ENCODE results near the gene KIR2DL4. TPM values are rescaled to one million over a fixed set of nuclear protein-coding genes. Genes with fewer than 3 reads are reported as not detected.

KIR2DL4 gene
- total RNA-seq, 1 experiment from 2014 or later, result not detected

Other genes with a start within 250 kb of the KIR2DL4 start
- not detected in 2 replicates for gene LILRA2, start 229.8 kb upstream of the KIR2DL4 start, total RNA-seq (2022)
- not detected in 2 replicates for gene LILRA1, start 210.0 kb upstream of the KIR2DL4 start, total RNA-seq (2022)
- not detected in 2 replicates for gene LILRB1, start 173.1 kb upstream of the KIR2DL4 start, total RNA-seq (2022)
- not detected in 2 replicates for gene LILRB4, start 140.6 kb upstream of the KIR2DL4 start, total RNA-seq (2022)
- not detected in 2 replicates for gene KIR3DL3, start 79.2 kb upstream of the KIR2DL4 start, total RNA-seq (2022)
- gene KIR2DL3, start 65.1 kb upstream of the KIR2DL4 start, total RNA-seq (2022), result not detected in 2 replicates
- gene KIR2DL1, start 33.8 kb upstream of the KIR2DL4 start, total RNA-seq (2022), result not detected in 2 replicates
- gene KIR3DL1, start 12.9 kb downstream of the KIR2DL4 start, total RNA-seq (2022), result not detected in 2 replicates
- gene KIR2DS4, start 29.1 kb downstream of the KIR2DL4 start, total RNA-seq (2022), result not detected in 2 replicates
- gene KIR3DL2, start 46.8 kb downstream of the KIR2DL4 start, total RNA-seq (2022), result not detected in 2 replicates
- gene FCAR, start 70.6 kb downstream of the KIR2DL4 start, total RNA-seq (2022), result not detected in 2 replicates
- not detected in 2 replicates for gene NCR1, start 102.5 kb downstream of the KIR2DL4 start, total RNA-seq (2022)
- not detected in 2 replicates for gene NLRP7, start 143.9 kb downstream of the KIR2DL4 start, total RNA-seq (2022)
- gene NLRP2, start 162.8 kb downstream of the KIR2DL4 start, total RNA-seq (2022), result not detected in 2 replicates
- 0.27 TPM in 1 of 2 replicates, not detected in the other for gene GP6, start 234.7 kb downstream of the KIR2DL4 start, total RNA-seq (2022)

All from MCF 10A (cell line).